ENCODE data around the gene OSBPL6. TPM values are rescaled to one million over a fixed set of nuclear protein-coding genes. Genes with fewer than 3 reads are reported as not detected.

OSBPL6 gene
- total RNA-seq, 1 donor from 2014 or later = 5.3 TPM

- Histone ChIP-seq H3K36me3 (ENCODE audit: control insufficient read depth, insufficient read depth, low read length) (no peaks in the 10 kb centered on the region), H3K4me3 (ENCODE audit: low read depth, low read length) (no peak overlapping the region), H3K27me3 (ENCODE audit: control insufficient read depth, insufficient read depth, low read length) (no peaks in the 10 kb centered on the region)
- no peak for TF ChIP-seq CTCF (IDR thresholded peaks at IDR 0.05; ENCODE audit: insufficient read depth, low read length, severe bottlenecking)
- peak; percentile 18 for DNase-seq (ENCODE audit: low read depth)
- FAIRE-seq = no peak
These were observed 75.3 kb downstream of the OSBPL6 start for GRCh38 chr2:178269438-178270224.

GRCh38 chr2:178270338-178270737, 76.0 kb downstream of the OSBPL6 start:
- FAIRE-seq (no peak), DNase-seq (ENCODE audit: low read depth) (no peak)
- Histone ChIP-seq H3K27me3 (ENCODE audit: control insufficient read depth, insufficient read depth, low read length) (no peaks in the 10 kb centered on the region), H3K36me3 (ENCODE audit: control insufficient read depth, insufficient read depth, low read length) (no peaks in the 10 kb centered on the region), H3K4me3 (ENCODE audit: low read depth, low read length) (no peak overlapping the region)
- TF ChIP-seq CTCF (IDR thresholded peaks at IDR 0.05; ENCODE audit: insufficient read depth, low read length, severe bottlenecking) = no peak

GRCh38 chr2:178271094-178271493, 76.8 kb downstream of the OSBPL6 start:
- Histone ChIP-seq H3K36me3 (ENCODE audit: control insufficient read depth, insufficient read depth, low read length) (no peaks in the 10 kb centered on the region), H3K4me3 (ENCODE audit: low read depth, low read length) (no peak overlapping the region), H3K27me3 (ENCODE audit: control insufficient read depth, insufficient read depth, low read length) (no peaks in the 10 kb centered on the region)
- DNase-seq (ENCODE audit: low read depth) (no peak), FAIRE-seq (no peak)
- no peak for TF ChIP-seq CTCF (IDR thresholded peaks at IDR 0.05; ENCODE audit: insufficient read depth, low read length, severe bottlenecking)

GRCh38 chr2:178271629-178272333, 77.5 kb downstream of the OSBPL6 start:
- H3K4me3 ChIP-seq (ENCODE audit: low read depth, low read length) = no peak overlapping the region
- no peak for TF ChIP-seq CTCF (IDR thresholded peaks at IDR 0.05; ENCODE audit: insufficient read depth, low read length, severe bottlenecking)

GRCh38 chr2:178273787-178274360, 79.6 kb downstream of the OSBPL6 start:
- no peaks in the 10 kb centered on the region for H3K27me3 ChIP-seq (ENCODE audit: control insufficient read depth, insufficient read depth, low read length)
- peak; percentile 42 for DNase-seq (ENCODE audit: low read depth)
- no peak for TF ChIP-seq CTCF (IDR thresholded peaks at IDR 0.05; ENCODE audit: insufficient read depth, low read length, severe bottlenecking)
- no peaks in the 10 kb centered on the region for H3K36me3 ChIP-seq (ENCODE audit: control insufficient read depth, insufficient read depth, low read length)
- FAIRE-seq = no peak
- no peak overlapping the region for H3K4me3 ChIP-seq (ENCODE audit: low read depth, low read length)

More at GRCh38 chr2:178271629-178272333, 77.5 kb downstream of the OSBPL6 start:
- H3K36me3 ChIP-seq (ENCODE audit: control insufficient read depth, insufficient read depth, low read length) = no peaks in the 10 kb centered on the region
- DNase-seq (ENCODE audit: low read depth) (peak; percentile 88), FAIRE-seq (no peak)
- H3K27me3 ChIP-seq (ENCODE audit: control insufficient read depth, insufficient read depth, low read length) = no peaks in the 10 kb centered on the region
